ENCODE measurements around the gene LYRM4.

Gene LYRM4

DNA sequence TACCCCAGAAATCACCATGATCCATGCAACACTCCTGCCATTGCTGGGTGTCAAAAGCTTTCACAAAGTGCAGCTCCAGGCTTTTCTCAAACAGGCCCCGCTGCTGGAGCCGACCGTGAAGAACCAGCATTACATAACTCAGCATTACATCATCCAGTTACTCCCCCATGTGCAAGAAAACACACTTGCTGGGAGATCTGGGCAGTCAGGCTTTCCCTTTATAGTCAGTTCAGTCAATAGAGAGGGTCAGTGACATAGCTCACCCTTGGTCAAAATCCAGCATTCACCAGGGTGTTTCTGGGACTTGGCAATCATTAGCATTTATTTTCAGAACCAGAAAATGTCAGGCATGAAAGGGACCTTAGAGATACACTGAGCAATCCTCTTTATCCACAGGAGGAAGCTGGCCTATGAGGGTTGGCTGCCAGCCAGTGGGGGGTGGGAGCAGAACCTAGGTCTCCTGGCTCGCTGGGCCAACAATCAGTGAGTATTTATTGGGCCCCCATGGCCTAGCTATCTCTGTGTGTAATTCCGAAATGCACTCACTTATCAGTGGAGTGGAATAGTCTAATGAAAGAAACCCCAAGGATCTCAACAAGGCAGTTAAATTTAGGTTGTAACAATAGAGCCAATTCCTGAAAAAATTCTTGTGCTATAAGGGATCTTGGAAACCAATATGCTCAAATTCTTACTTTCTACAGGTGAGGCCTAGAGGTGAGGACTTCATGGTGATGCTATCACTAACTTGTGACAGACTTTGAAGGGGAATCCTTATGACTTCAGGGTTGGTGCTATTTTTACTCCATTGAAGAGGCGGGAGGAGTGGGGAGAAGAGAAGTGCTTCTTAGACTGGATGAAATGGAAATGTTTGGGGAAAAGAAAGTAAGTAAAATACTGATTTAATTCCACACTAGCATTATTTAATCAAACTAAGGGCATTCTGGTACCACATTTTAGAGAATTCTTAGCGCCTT is 54.6 kb downstream of the LYRM4 start:
- DNase-seq (ENCODE audit: low read depth) = no peak

DNA sequence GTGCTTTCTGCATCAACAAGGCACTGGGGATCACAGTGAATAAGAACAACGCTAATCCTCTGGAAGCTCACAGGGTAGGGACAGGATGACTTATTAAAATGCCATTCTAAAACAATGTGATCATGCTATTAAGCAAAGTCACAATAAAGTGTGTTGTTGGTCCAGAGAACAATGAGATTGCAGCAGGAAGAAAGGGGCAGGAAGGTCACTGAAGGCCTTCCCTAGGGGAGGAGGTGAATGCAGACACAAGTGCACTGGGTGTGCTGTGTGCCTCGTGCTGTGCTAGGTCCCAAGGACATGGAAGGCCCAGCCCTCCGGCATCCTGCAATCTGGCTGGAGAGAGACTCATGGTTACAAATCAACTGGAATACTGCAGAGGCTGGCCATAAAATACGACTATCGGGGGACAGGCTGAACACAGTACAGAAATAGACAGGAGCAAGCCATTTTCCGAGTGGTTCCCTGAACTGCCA is 55.7 kb downstream of the LYRM4 start:
- no peak for DNase-seq (ENCODE audit: low read depth)

DNA sequence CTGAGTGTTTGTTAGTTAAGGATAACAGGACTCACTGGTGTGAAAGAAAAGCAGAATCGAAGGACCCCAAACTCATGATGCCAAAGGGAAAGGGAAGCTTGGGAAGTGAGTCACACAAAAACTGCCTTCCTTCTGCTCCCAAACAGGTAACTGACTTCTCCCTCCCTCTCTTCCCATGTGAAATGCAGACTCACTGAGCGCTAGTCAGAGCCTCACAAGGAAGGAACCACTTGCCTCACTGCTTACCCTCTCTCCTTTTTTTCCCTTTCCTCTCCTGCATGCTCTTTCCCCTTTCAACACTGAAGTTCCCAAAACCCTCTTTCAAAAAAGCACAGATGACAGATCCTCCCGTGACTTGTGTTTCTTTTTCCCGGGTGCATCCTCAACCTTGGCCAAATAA is 56.4 kb downstream of the LYRM4 start:
- no peak for DNase-seq (ENCODE audit: low read depth)

DNA sequence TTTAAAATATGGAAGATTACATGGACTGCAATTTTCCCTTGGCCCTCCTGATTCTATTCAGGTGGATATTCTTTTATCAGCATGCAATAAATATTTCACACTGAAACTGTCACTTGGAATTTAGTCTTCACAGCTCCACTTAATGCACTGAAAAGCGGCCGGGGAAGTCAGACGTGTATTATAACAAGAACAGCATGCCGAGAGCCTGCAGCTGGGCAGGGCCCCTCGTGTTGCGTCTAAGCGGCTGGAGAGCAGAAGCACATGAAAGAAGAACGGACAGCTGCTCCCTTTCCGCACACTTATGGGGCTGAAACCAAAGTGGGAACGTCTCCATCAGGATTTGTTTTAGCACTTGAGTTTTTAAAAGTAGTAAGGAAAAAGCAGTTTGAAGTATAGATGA is 57.2 kb downstream of the LYRM4 start:
- DNase-seq (ENCODE audit: low read depth) = no peak

DNA sequence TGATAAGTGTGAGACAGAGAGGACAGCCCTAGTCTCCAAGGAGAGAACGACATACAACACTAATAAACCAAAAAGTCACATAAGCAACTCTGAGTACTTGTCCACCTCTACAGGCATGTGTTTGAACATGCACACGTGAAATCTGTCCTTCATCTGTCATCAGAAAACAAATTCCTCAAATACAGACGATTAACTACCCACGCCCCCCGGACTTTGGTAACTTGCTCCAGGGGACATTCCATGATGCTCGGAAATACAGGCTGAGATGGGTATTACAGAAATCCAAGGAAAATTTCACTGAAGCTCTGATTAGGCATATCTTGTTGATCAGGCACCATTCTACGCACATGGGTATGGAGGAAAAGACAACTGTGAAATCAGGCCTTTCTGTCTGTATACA is 57.8 kb downstream of the LYRM4 start:
- no peak for DNase-seq (ENCODE audit: low read depth)

DNA sequence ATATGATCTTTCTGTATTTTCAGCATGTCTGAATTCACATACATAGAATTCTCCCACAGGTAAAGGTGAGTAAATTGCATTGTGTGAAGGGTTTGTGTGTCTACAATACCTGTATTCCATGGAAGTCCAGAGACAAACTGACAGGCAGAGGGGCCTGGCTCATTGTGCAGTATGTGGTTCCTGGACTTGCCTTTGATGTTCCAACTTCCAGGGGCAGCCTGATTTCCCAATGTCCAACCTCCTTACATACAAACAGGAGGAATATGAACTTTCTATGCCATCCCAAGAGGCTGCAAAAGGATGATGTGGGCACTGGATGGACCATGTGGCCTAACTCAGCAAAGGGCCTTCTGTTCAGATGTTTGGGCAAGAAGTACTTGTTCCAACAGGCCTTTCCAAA is 58.5 kb downstream of the LYRM4 start:
- no peak for DNase-seq (ENCODE audit: low read depth)

DNA sequence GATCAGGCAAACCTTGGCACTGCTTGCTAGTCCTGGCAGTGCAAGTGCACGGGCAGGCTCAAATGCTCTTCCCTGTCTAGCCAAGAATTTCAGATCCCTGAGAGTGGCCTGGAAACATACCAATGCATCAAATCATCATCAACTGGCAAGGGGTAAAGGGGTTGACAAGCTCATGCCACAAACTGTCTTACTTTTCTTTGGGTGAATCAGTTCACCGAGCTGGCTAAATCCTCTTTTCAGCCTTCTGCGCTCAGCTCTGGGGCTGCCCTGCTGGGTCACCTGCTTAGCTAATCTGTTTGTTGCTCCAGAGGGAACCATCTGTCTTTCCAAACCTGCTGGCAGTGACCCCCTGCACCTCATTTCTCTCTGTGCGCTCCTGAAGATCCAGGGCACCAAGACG is 59.5 kb downstream of the LYRM4 start:
- no peak for DNase-seq (ENCODE audit: low read depth)

DNA sequence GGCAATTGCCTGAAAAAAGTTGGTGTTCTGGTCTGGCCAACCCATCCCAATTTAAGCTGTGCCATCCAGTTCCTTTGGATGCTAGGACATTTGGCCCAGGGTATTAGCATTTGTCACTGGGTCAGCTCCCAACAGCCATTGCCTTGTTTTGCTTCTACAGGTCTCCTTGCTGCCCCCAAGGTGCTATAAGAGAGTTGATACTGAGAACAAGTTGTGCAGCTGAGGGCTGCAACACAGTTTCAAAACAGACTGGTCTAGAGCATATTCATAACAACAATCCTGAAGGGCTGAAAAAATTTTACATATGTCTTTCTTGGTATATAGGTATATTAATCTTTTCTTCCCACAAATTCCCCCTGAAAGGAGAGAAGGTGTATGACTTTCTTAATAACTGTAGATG is 61.0 kb downstream of the LYRM4 start:
- no peak for DNase-seq (ENCODE audit: low read depth)

DNA sequence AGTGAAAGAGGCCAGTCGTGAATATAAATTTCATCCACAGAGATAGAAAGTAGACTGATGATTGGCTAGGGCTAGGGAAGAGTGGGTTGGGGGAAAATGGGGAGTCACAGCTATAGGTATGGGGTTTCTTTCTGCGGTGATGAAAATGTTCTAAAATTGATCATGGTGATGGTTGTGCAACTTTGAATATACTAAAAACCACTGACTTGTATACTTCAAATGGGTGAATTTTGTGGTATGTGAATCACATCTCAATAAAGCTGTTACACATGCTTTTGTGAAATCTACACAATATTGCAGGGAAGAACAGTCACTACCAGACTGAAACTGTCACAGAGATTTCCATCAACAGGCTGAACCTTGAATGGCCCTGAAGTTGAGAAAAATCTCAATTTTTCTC is 61.5 kb downstream of the LYRM4 start:
- no peak for DNase-seq (ENCODE audit: low read depth)

DNA sequence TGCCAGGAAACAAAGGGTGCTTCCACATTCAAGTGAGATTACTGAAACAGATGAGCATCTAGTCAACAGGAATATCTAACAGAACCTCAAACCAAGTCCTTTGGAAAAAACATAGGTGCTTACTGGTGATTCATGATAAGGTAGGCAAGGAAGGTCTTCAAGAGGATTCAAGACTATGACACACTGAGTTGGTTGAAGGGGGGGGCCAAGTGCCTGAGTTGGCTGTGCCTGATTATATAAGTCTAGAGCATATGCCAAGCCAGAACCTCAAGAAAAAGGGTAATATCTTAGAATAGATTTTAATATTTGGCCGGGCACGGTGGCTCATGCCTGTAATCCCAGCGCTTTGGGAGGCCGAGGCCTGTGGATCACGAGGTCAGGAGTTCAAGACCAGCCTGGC is 63.7 kb downstream of the LYRM4 start:
- DNase-seq (ENCODE audit: low read depth) = no peak

DNA sequence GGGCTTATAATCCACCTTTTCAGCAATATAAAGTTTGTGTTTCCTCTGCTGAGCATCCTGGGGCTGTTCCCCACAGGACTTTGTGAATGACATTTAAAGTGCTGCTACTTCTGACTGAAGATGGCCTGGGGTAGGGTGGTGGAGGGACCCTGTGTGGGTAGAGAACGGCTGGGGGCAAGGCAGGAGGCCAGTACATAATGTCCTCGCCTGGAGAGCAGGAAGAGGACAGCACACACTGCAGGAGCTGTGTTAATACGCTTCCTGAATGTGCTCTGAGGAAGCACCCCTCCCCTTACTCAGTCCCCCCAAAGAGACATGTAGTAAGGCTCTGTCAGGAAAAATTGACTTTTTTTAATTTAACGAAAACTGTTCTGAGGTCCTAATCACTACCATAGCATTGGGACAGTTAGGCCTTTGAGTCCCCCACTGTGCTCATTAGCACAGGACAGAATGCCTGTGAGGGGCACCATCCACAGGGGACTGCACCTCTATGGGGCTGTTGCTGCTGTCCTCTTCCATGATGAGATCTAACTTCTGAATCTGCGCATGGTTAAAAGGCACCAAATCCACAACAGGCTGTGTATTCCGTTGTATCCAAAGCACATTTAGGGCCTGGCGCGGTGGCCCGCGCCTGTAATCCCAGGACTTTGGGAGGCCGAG is 68.5 kb downstream of the LYRM4 start:
- DNase-seq (ENCODE audit: low read depth) = no peak

DNA sequence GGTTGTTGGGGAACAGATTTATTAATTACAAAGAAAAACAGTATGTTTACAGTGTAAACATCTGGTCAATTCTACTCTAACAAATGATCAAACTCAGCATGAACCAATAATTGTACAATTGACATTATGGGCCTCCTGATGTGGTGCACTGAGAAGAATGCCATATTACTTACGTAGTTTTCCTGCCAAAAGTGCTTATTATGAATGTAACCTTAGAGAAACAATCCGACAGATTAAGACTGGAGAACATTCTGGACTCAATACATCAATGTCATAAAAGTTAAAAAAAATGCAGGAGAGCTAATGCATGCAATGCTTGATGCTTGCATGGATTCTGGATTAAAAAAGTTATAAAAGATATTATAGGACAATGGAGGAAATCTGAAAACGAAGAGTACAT is 69.0 kb downstream of the LYRM4 start:
- DNase-seq (ENCODE audit: low read depth) = no peak

DNA sequence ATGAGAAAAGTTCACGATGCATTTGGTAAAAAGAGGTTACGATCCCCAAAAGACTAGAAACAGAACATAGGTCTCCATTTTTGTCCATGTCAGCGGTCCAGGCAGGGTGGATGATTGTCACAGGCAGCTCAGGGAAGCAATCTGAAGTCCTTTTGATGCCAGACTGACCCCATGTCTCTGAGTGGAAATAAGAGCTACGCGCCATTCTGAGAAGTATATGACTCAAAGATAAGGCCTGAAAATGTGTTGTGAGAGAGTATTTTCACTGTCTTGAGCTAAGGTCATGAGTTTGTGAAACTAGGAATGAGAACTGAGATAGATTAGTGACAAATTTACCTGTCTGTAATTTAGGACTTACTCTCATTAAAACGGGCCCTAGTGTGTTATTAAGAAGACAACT is 69.5 kb downstream of the LYRM4 start:
- DNase-seq (ENCODE audit: low read depth) = no peak

DNA sequence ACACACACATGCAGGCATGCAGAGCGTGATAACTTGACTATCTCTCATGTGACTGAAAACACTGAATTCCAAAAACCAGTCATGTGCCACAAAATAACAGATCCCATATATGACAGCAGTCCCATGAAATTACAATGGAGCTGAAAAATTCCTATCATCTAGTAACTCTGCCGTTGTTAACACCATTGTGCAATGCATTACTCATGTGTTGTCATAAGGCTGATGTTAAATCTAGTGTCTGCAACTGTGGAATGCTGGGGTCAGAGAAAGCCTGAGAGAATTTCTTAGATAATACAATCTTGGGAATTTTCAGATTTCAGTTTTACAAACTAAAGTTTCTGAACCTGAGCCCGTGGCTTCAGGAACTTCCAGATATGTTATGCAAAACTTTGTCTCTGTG is 70.2 kb downstream of the LYRM4 start:
- peak; percentile 91 for DNase-seq (ENCODE audit: low read depth)

DNA sequence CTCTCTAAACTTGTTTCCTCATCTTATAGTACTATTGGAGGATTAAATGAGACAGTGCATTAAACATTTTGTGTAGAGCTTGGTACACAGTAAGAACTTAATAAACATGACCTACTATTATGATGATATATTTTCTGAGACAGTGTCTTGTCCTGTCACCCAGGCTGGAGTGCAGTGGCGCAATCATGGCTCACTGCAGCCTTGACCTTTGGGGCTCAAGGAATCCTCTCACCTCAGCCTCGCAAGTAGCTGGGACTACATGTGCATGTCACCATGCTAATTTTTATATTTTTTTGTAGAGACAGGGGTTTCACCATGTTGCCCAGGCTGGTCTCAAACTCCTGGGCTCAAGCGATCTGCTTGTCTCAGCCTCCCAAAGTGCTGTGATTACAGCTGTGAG is 72.1 kb downstream of the LYRM4 start:
- no peak for DNase-seq (ENCODE audit: low read depth)

DNA sequence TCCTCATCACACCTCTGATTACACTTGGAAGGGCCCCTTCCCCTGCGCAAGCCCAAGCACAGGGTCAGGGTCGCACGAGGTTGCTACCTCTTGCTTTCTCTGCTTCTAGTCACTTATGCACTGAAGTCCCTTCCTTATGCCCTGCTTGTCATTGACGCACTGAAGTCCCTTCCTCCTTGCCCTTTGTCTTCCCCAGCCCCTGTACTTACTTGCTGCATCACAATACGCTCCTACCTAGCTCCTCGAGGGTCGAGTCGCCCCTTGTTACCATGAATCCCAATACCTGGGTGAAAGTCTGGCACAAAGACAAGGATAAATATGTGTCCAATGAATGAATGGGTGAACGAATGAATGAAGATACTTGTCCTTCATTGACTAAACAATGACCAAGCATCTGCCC is 75.9 kb downstream of the LYRM4 start:
- no peak for DNase-seq (ENCODE audit: low read depth)

DNA sequence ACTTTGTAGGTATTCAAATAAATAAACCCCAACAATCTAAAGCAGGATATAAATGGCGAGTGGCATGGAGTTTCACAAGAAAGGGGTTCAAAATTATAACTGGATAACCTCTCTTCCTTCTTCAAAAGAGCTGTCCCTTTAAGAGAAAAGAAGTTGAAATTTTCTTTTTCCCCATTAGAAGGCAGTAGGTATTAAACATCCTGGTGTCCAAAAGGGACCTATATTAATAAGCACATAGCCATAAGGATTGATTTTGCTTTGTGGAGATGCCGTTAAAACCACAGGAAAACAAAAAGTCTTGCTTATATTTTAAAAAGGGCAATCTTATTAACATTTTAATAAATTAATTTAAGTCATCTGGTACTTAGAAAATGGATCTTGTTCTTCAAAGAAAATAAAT is 76.5 kb downstream of the LYRM4 start:
- DNase-seq (ENCODE audit: low read depth) = no peak

DNA sequence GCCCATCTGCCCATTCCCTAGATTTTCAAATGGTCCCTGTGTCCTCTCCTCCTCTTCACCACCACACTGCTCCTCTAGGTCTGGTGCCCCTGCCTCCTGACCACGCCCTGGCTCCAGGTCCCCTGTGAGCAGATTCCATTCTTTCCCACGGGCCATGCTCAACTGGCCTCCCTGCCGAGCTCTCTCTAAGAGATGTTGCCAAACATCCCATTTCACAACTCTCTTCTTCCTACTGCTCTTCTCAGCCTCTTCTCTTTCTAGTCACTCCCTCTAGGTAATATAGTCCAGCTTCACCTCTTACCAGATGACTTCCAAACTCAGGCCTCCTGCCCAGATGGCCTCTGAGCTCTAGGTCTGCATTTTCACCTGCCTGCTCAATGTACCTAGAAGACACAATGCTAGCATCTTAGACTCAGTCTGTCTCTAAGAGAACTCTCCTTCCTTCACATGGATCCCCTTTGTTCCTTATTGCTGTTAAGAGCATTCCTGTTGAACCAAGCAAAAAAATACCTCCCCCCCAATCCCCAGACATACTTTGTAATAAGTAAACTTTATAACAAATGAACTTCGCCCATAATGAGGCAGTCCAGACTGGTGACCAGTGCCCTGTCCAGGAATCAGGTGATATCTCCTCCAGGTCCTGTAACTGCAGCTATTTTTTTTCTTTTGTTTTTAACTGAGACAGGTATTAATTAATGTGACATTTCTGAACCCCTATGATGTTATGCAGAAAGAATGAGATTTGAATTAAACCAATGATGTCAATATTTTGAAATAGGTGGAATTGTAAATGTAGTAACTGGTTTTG is 79.0 kb downstream of the LYRM4 start:
- no peak for DNase-seq (ENCODE audit: low read depth)

DNA sequence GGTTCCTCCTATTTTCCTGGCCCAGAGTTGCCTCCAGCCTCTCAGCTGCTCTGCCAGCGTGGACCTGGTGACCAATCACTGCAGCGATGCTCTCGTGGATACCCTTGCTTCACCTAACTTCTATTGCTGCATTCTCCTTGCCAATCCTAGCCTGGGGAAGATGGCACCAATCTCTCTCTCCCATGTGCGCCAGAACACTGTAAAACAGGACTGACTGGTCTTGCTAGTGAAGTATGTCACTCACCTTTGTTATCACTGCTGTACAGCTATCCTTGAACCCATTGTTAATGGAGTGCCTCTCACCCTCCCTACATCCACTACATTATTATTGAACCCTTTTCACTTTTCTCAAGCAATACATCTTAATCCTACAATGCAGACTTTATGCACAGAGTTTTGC is 80.1 kb downstream of the LYRM4 start:
- DNase-seq (ENCODE audit: low read depth) = no peak

DNA sequence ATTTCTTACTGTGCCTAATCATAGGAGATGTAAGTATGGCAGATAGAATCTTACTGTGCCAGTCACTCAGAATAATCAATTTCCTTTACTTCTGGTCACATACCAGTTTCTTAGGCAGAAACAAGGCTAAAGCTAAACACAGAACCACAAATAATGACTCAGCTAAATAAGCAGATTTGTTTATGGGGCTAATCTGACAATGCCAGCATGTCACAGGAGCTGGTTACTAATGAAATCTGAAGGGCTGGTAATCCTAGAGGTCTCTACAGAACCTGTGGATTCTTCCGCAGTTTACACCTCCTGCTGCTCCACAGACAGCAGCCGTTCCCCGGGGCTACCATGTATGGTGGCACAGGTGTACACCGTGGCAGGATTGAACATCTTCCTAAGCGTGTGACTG is 80.8 kb downstream of the LYRM4 start:
- DNase-seq (ENCODE audit: low read depth) = no peak

DNA sequence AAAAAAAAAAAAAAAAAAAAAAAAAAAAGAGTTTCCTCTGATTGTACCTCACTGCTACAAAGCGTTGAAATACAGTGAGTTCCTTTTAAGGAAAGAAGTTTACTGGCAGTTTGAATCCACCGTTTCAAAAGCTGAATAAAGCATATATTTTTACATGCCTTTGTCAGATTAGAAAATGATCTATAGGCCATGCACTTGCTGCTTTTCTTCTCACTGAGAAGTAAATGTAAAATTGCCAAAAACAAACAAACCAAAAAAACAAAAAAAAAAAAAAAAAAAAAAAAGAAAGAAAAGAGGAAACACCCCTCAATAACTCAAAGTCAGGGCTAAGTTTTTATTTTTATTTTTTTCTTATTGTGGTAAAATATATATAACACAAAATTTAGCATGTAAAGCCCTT is 81.9 kb downstream of the LYRM4 start:
- no peak for DNase-seq (ENCODE audit: low read depth)

DNA sequence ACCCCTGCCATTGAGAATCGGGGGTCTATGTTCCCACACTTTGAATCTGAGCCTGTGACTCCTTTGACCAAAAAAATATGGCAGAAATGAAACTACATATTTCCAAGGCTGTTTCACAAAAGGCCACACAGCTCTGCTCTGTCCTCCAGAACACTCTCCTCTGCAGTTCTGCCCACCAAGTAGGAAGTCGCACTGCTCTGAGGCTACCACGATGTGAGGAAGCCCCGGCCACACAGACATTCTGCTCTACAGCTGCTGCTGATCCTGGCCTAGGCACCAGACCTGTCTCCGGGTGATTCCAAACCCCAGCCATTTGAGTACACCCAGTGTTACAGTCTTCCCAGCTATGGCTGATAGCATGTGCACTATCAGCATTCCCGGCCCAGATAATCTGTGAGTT is 85.1 kb downstream of the LYRM4 start:
- DNase-seq (ENCODE audit: low read depth) = no peak

All from non-pigmented ciliary epithelial cell (primary cell).